Mesodermal cell (in vitro differentiated cells): ENCODE results near the gene FRS2.
A peak's percentile ranks its signal among the peaks of the same experiment; 100 is the strongest.

Experiments used
- H3K27ac ChIP-seq: 2 replicates; pipeline ENCODE4 v1.7.0; 2013; ENCODE audit warnings: mild to moderate bottlenecking, low read depth, low read length, moderate library complexity; ENCODE audit not compliant: severe bottlenecking
- H3K36me3 ChIP-seq: 2 replicates; pipeline ENCODE4 v1.7.1; 2013; ENCODE audit warnings: mild to moderate bottlenecking, low read length, moderate library complexity; ENCODE audit not compliant: control insufficient read depth, insufficient read depth
- H3K4me1 ChIP-seq: one replicate; pipeline ENCODE4 v1.7.1; 2013; ENCODE audit warnings: mild to moderate bottlenecking, low read length; ENCODE audit not compliant: insufficient read depth, control insufficient read depth, poor library complexity, severe bottlenecking
- H3K4me3 ChIP-seq: 2 replicates; pipeline ENCODE4 v1.7.0; 2013; ENCODE audit warnings: low read length, control low read depth, mild to moderate bottlenecking; ENCODE audit not compliant: insufficient read depth, poor library complexity, severe bottlenecking; ENCODE audit errors: extremely low read depth
- H3K9me3 ChIP-seq: 2 replicates; pipeline ENCODE4 v1.7.1; 2013; ENCODE audit warnings: mild to moderate bottlenecking, low read length, moderate library complexity; ENCODE audit not compliant: control insufficient read depth
- WGBS, 2 experiments: methylation state at CpG; one replicate each; pipeline ENCODE4 v1.1.5; 2013; ENCODE audit warnings: missing lambda C conversion rate in 2 of 2; ENCODE audit not compliant: insufficient coverage in 2 of 2; 5-methylcytosine and 5-hydroxymethylcytosine counted together

Gene FRS2

GRCh38 chr12:69527506-69528272, 57.5 kb downstream of the FRS2 start:
- WGBS, 2 experiments: 100% methylated on average over 2 of the region's 3 CpGs; no CpG with 5 or more reads in 1 of the 2 experiments
- no peak overlapping the region for H3K4me3 ChIP-seq
- H3K27ac ChIP-seq: peak overlapping the region; percentile 88
- peaks cover 8% of the 10 kb centered on the region for H3K9me3 ChIP-seq
- peaks cover 19% of the 10 kb centered on the region for H3K36me3 ChIP-seq
- peaks cover 23% of the 10 kb centered on the region for H3K4me1 ChIP-seq

- H3K27ac ChIP-seq: peak overlapping the region; percentile 88
- no peak overlapping the region for H3K4me3 ChIP-seq
- H3K4me1 ChIP-seq: peaks cover 29% of the 10 kb centered on the region
- 85 to 100% methylated on average over 2 of the region's 2 CpGs for WGBS, 2 experiments
- peaks cover 19% of the 10 kb centered on the region for H3K36me3 ChIP-seq
- no peaks in the 10 kb centered on the region for H3K9me3 ChIP-seq
Measured at GRCh38 chr12:69529021-69529420, 58.8 kb downstream of the FRS2 start.

GRCh38 chr12:69533844-69534243, 63.7 kb downstream of the FRS2 start:
- H3K36me3 ChIP-seq: peaks cover 28% of the 10 kb centered on the region
- no peaks in the 10 kb centered on the region for H3K9me3 ChIP-seq
- 86 to 100% methylated on average over 1 of the region's 3 CpGs for WGBS, 2 experiments
- peak overlapping the region; percentile 96 for H3K27ac ChIP-seq
- H3K4me1 ChIP-seq: peaks cover 22% of the 10 kb centered on the region
- no peak overlapping the region for H3K4me3 ChIP-seq

DNA sequence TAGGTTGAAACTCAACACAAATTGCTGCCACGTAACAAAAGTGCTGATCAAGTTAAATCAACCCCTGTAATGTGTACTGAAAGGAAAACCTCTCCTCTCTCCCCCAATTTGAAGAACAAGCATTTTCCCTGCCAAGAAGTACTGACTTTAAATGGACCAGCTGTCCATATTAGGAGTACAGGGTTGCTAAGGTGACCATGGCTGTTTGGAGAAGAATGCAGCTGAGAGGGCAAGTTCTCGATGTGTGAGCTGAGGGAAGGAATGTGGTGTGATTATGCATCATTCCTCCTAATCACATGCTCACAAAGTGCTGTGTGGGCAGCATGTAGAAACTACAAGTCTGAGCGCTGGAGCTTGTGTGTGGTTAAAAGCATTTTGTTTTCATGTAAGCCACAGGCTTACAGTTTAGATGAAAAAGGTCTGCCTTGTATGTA, 64.2 kb downstream of the FRS2 start:
- Histone ChIP-seq H3K27ac (peak overlapping the region; percentile 96), H3K4me1 (peaks cover 17% of the 10 kb centered on the region), H3K4me3 (no peak overlapping the region), H3K9me3 (no peaks in the 10 kb centered on the region), H3K36me3 (peaks cover 32% of the 10 kb centered on the region)
- 17 to 38% methylated on average over 1 of the region's 3 CpGs for WGBS, 2 experiments

DNA sequence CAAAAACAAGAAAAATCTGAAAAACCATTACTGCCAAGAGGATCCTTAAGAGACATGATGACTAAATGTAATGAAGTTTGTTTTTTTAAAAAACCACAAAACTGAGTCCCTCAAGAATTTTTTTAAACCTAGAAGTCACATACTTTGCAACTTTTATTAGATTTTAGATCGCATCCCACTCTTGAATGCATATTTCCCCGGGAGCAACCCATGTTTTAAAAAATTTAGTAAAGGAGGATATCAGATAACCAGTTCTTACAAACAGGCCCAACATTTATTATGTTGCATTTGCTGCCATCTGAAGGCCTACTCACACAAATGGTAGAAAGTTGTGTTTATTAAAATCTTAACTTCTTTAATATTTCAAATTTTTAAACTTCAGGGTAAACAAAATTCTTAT, 70.8 kb downstream of the FRS2 start:
- Histone ChIP-seq H3K9me3 (peaks cover 15% of the 10 kb centered on the region), H3K4me3 (no peak overlapping the region), H3K27ac (no peak overlapping the region), H3K4me1 (no peaks in the 10 kb centered on the region), H3K36me3 (peaks cover 49% of the 10 kb centered on the region)
- WGBS, 2 experiments: 100% methylated on average over 1 of the region's 2 CpGs; no CpG with 5 or more reads in 1 of the 2 experiments

DNA sequence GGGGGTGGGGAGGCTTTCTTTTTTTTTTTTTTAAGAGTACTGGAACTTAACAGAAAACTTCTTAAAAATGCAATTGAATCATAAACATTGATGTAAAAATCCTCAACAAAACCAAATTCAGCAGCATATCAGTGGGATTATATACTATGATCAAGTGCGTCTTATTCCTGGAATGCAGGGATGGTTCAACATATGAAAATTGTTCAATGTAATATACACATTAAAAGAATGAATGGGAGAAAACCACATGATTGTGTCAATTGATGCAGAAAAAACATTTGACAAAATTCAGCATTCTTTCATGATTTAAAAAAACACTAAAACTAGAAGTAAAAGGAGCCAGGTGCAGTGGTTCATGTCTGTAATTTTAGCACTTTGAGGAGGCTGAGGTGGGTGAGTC, 73.9 kb downstream of the FRS2 start:
- Histone ChIP-seq H3K9me3 (peaks cover 15% of the 10 kb centered on the region), H3K4me1 (no peaks in the 10 kb centered on the region), H3K27ac (no peak overlapping the region), H3K36me3 (peaks cover 36% of the 10 kb centered on the region), H3K4me3 (no peak overlapping the region)
- no CpG with 5 or more reads among the region's 1 CpG for WGBS, 2 experiments

- Histone ChIP-seq H3K4me3 (no peak overlapping the region), H3K27ac (no peak overlapping the region), H3K4me1 (no peaks in the 10 kb centered on the region), H3K36me3 (peaks cover 34% of the 10 kb centered on the region), H3K9me3 (peaks cover 15% of the 10 kb centered on the region)
- no CpG with 5 or more reads among the region's 1 CpG for WGBS, 2 experiments
Measured at GRCh38 chr12:69545081-69545480, 74.9 kb downstream of the FRS2 start.

GRCh38 chr12:69546693-69547438, 76.7 kb downstream of the FRS2 start:
- peaks cover 23% of the 10 kb centered on the region for H3K36me3 ChIP-seq
- no peaks in the 10 kb centered on the region for H3K4me1 ChIP-seq
- no peak overlapping the region for H3K27ac ChIP-seq
- peaks cover 15% of the 10 kb centered on the region for H3K9me3 ChIP-seq
- 78 to 100% methylated on average over 3 to 6 of the region's 7 CpGs for WGBS, 2 experiments
- no peak overlapping the region for H3K4me3 ChIP-seq

- Histone ChIP-seq H3K4me3 (no peak overlapping the region), H3K36me3 (peaks cover 14% of the 10 kb centered on the region), H3K9me3 (peaks cover 7% of the 10 kb centered on the region), H3K4me1 (peaks cover 5% of the 10 kb centered on the region), H3K27ac (no peak overlapping the region)
Measured at GRCh38 chr12:69548687-69549086, 78.5 kb downstream of the FRS2 start.

GRCh38 chr12:69550569-69551350, 80.6 kb downstream of the FRS2 start:
- no peak overlapping the region for H3K4me3 ChIP-seq
- 95 to 100% methylated on average over 1 to 4 of the region's 8 CpGs for WGBS, 2 experiments

More at GRCh38 chr12:69550569-69551350, 80.6 kb downstream of the FRS2 start:
- H3K9me3 ChIP-seq: no peaks in the 10 kb centered on the region
- H3K4me1 ChIP-seq: peaks cover 7% of the 10 kb centered on the region
- no peak overlapping the region for H3K27ac ChIP-seq
- H3K36me3 ChIP-seq: peaks cover 4% of the 10 kb centered on the region
